Lung (tissue), 12 donors: ENCODE results near the gene C12orf75. TPM values are rescaled to one million over a fixed set of nuclear protein-coding genes. Genes with fewer than 3 reads are reported as not detected.
"Not testable (repeated sequence)": the region's sequence is repeated elsewhere in the genome, so short reads cannot be mapped to it uniquely, and the experiment has no call there.

Experiments
- ATAC-seq: fragments of 200-7000 bp; cut with Tn5 transposase; one replicate; pipeline ENCODE4 v1.9.1; 2020; ENCODE audit warnings: moderate number of reproducible peaks; ENCODE audit not compliant: insufficient read depth, low FRiP score
- DNase-seq, 3 donors: peaks; one replicate each; pipeline ENCODE4 v3.0.0-alpha.2; 2013 to 2017
- H3K27ac ChIP-seq, 2 donors: one replicate each; pipeline ENCODE4 v1.5.1; 2013; ENCODE audit warnings: mild to moderate bottlenecking in 2 of 2, moderate library complexity in 2 of 2, control low read depth in 1 of 2, inconsistent platforms in 1 of 2, low read depth in 1 of 2, low read length in 1 of 2
- H3K27me3 ChIP-seq, 3 donors: one replicate each; pipeline ENCODE4 v1.5.1; 2013; ENCODE audit warnings: low read length in 2 of 3; ENCODE audit not compliant: control insufficient read depth in 3 of 3, insufficient read depth in 3 of 3
- H3K36me3 ChIP-seq, 4 donors: one replicate each; pipeline ENCODE4 v1.5.1; 2013; ENCODE audit warnings: low read length in 4 of 4, mild to moderate bottlenecking in 1 of 4, moderate library complexity in 1 of 4; ENCODE audit not compliant: control insufficient read depth in 4 of 4, insufficient read depth in 4 of 4
- H3K4me1 ChIP-seq, 5 donors: one replicate each; pipeline ENCODE4 v1.5.1; 2013; ENCODE audit warnings: low read length in 5 of 5, mild to moderate bottlenecking in 2 of 5, moderate library complexity in 1 of 5; ENCODE audit not compliant: control insufficient read depth in 5 of 5, insufficient read depth in 5 of 5
- H3K4me3 ChIP-seq: one replicate; pipeline ENCODE4 v1.5.1; 2013; ENCODE audit warnings: mild to moderate bottlenecking, control low read depth, moderate library complexity
- H3K9ac ChIP-seq, 2 donors: one replicate each; pipeline ENCODE4 v1.5.1; 2013; ENCODE audit warnings: low read length in 2 of 2, control low read depth in 1 of 2; ENCODE audit not compliant: insufficient read depth in 1 of 2
- H3K9me3 ChIP-seq, 4 donors: one replicate each; pipeline ENCODE4 v1.5.1; 2013; ENCODE audit warnings: low read length in 3 of 4, mild to moderate bottlenecking in 1 of 4, moderate library complexity in 1 of 4; ENCODE audit not compliant: control insufficient read depth in 4 of 4, insufficient read depth in 3 of 4
- CTCF ChIP-seq: IDR thresholded peaks from 2 replicates; pipeline ENCODE4 v1.5.1; 2012; ENCODE audit warnings: mild to moderate bottlenecking; ENCODE audit errors: control extremely low read depth, extremely low read depth
- WGBS, 2 donors: extraction: QIAGEN DNeasy Blood & Tissue Kit; methylation state at CpG; one replicate each; pipeline ENCODE4 v1.1.7; 2013; 5-methylcytosine and 5-hydroxymethylcytosine counted together
- polyA plus RNA-seq, 2 donors: library from polyadenylated mRNA; stranded (reverse); fragments of 200-250 nt; gene quantifications; one replicate each; pipeline ENCODE4 v1.2.1, GENCODE V29; 2013
- total RNA-seq, 2 donors: library from RNA; depleted of rRNA in 1 of 2; stranded (reverse); fragments of >200 nt in 1 of 2; gene quantifications; one replicate each; pipeline ENCODE4 v1.2.1, GENCODE V29; 2014 to 2021
- donor health status: control.
- donor health status: control.
- donor health status: Bipolar disorder and iron deficiency.
- donor health status: healthy.
- donor health status: DM: yes; HTN: yes; CAD: no.

C12orf75 gene
- total and polyA plus RNA-seq, 4 donors = 7.0 to 26.7 (median 17.2) TPM

GRCh38 chr12:105300883-105301282 is 29.6 kb upstream of the C12orf75 start:
- no peak overlapping the region for H3K9ac ChIP-seq
- no peak for DNase-seq
- no peaks in the 10 kb centered on the region for H3K4me1 ChIP-seq
- no peak overlapping the region for H3K27ac ChIP-seq
- 92% methylated on average over 6 of the region's 6 CpGs for WGBS, 2 donors
- peaks cover 0 to 8% (median 0%) of the 10 kb centered on the region in 4 donors for H3K9me3 ChIP-seq
- no peak for TF ChIP-seq CTCF
- H3K27me3 ChIP-seq = no peaks in the 10 kb centered on the region
- no peaks in the 10 kb centered on the region for H3K36me3 ChIP-seq
- no peak for ATAC-seq
- H3K4me3 ChIP-seq = no peak overlapping the region

GRCh38 chr12:105301696-105302095 is 28.8 kb upstream of the C12orf75 start:
- no peak overlapping the region for H3K27ac ChIP-seq
- ATAC-seq (no peak), DNase-seq (no peak)
- H3K36me3 ChIP-seq = no peaks in the 10 kb centered on the region
- H3K4me1 ChIP-seq = no peaks in the 10 kb centered on the region
- peaks cover 0 to 8% (median 0%) of the 10 kb centered on the region in 4 donors for H3K9me3 ChIP-seq
- WGBS, 2 donors = 79 to 90% methylated on average over 5 of the region's 5 CpGs
- TF ChIP-seq CTCF = no peak
- H3K27me3 ChIP-seq = no peaks in the 10 kb centered on the region
- H3K4me3 ChIP-seq = no peak overlapping the region
- H3K9ac ChIP-seq = no peak overlapping the region

- ATAC-seq, H3K36me3 ChIP-seq, H3K9ac ChIP-seq, H3K4me3 ChIP-seq, DNase-seq, H3K9me3 ChIP-seq, H3K27ac ChIP-seq, H3K27me3 ChIP-seq, H3K4me1 ChIP-seq: not testable (repeated sequence)
- 94 to 97% methylated on average over 7 of the region's 7 CpGs for WGBS, 2 donors
Measured at GRCh38 chr12:105302986-105303385, 27.5 kb upstream of the C12orf75 start.

GRCh38 chr12:105304626-105305025 is 25.9 kb upstream of the C12orf75 start:
- ATAC-seq, H3K4me1 ChIP-seq, H3K27ac ChIP-seq, H3K9me3 ChIP-seq, H3K9ac ChIP-seq, DNase-seq, H3K36me3 ChIP-seq, H3K4me3 ChIP-seq, H3K27me3 ChIP-seq: not testable (repeated sequence)
- 86 to 98% methylated on average over 2 of the region's 2 CpGs for WGBS, 2 donors

- ATAC-seq, DNase-seq: not testable (repeated sequence)
- 41 to 42% methylated on average over 6 of the region's 6 CpGs for WGBS, 2 donors
Measured at GRCh38 chr12:105307601-105308314, 22.7 kb upstream of the C12orf75 start.

GRCh38 chr12:105308839-105309238 is 21.7 kb upstream of the C12orf75 start:
- H3K4me3 ChIP-seq, H3K9me3 ChIP-seq, H3K27ac ChIP-seq, ATAC-seq, H3K36me3 ChIP-seq, H3K27me3 ChIP-seq, H3K4me1 ChIP-seq, H3K9ac ChIP-seq, DNase-seq: not testable (repeated sequence)
- 98% methylated on average over 4 of the region's 4 CpGs for WGBS, 2 donors

More at GRCh38 chr12:105307601-105308314, 22.7 kb upstream of the C12orf75 start:
- not testable (repeated sequence) for H3K36me3 ChIP-seq, H3K9me3 ChIP-seq, H3K4me1 ChIP-seq, H3K4me3 ChIP-seq, H3K27ac ChIP-seq, H3K9ac ChIP-seq, H3K27me3 ChIP-seq

- 78 to 90% methylated on average over 3 of the region's 3 CpGs for WGBS, 2 donors
- not testable (repeated sequence) for H3K9me3 ChIP-seq, H3K4me1 ChIP-seq, H3K36me3 ChIP-seq, DNase-seq, H3K4me3 ChIP-seq, H3K27me3 ChIP-seq, H3K9ac ChIP-seq, H3K27ac ChIP-seq, ATAC-seq
Measured at GRCh38 chr12:105309384-105309783, 21.1 kb upstream of the C12orf75 start.
